ENCODE measurements around the gene HDHD5. TPM values are rescaled to one million over a fixed set of nuclear protein-coding genes. Genes with fewer than 3 reads are reported as not detected.

The HDHD5 gene
- total RNA-seq, 1 donor from 2014 or later, result 40.4 TPM

DNA sequence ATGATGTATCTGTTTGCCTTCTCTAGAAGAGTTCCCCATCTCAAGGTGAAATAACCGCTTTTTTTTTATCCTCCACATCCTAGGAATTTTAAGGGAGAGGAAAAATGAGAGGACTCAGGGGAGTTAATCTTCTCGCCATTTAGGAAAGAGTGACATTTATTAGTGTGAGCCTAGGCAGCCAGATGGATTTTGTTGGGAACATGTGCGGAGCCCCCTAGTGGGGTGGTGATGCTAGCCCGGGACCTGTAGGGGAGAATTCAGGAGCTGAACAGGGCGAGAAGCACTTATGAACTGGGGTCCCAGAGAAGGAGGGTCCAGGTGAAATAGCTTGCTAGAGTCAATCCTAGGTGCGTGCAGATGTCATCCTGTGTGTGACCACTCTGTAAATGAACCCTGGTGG, 63.5 kb downstream of the HDHD5 start:
- DNase-seq (ENCODE audit: low spot score, unreplicated experiment), result no peak
- H3K36me3 Mint-ChIP-seq (ENCODE audit: insufficient read depth), result no peaks in the 10 kb centered on the region
- H3K4me3 Mint-ChIP-seq (ENCODE audit: low read depth), result no peak overlapping the region
- no peaks in the 10 kb centered on the region for H3K4me1 Mint-ChIP-seq (ENCODE audit: low read depth)
- H3K27ac Mint-ChIP-seq, result no peak overlapping the region
- TF ChIP-seq, protein P1, sequence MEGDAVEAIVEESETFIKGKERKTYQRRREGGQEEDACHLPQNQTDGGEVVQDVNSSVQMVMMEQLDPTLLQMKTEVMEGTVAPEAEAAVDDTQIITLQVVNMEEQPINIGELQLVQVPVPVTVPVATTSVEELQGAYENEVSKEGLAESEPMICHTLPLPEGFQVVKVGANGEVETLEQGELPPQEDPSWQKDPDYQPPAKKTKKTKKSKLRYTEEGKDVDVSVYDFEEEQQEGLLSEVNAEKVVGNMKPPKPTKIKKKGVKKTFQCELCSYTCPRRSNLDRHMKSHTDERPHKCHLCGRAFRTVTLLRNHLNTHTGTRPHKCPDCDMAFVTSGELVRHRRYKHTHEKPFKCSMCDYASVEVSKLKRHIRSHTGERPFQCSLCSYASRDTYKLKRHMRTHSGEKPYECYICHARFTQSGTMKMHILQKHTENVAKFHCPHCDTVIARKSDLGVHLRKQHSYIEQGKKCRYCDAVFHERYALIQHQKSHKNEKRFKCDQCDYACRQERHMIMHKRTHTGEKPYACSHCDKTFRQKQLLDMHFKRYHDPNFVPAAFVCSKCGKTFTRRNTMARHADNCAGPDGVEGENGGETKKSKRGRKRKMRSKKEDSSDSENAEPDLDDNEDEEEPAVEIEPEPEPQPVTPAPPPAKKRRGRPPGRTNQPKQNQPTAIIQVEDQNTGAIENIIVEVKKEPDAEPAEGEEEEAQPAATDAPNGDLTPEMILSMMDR (IDR thresholded peaks at IDR 0.05; ENCODE audit: unreplicated experiment), result peak; percentile 53
- H3K27me3 Mint-ChIP-seq, result no peaks in the 10 kb centered on the region
- no peaks in the 10 kb centered on the region for H3K9me3 Mint-ChIP-seq (ENCODE audit: low read depth)

GRCh38 chr22:17093081-17093480, 66.0 kb downstream of the HDHD5 start:
- Mint-ChIP-seq H3K27ac (no peak overlapping the region), H3K36me3 (ENCODE audit: insufficient read depth) (no peaks in the 10 kb centered on the region), H3K4me3 (ENCODE audit: low read depth) (no peak overlapping the region), H3K4me1 (ENCODE audit: low read depth) (no peaks in the 10 kb centered on the region), H3K9me3 (ENCODE audit: low read depth) (no peaks in the 10 kb centered on the region), H3K27me3 (no peaks in the 10 kb centered on the region)
- DNase-seq (ENCODE audit: low spot score, unreplicated experiment), result no peak
- TF ChIP-seq, protein P1 (IDR thresholded peaks at IDR 0.05; ENCODE audit: unreplicated experiment), result no peak

DNA sequence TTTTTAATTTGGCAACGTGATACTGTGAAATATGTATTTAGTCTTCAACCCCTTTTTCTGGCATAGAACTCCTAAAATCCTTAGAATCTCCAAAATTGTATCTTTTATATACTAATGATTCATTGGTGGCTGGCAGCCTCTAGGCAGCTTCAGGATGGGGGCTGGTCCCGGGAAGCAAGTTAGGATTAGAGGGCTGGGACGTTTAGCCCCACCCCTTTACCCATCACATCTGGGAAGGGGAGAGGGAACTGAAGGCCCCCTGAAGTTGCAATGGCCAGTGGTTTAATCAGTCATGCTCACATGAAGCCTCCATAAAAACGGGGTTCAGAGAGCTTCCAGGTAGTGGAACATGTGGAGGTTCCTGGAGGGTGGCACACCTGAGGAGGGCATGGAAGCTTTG, 67.2 kb downstream of the HDHD5 start:
- TF ChIP-seq, protein P1 (IDR thresholded peaks at IDR 0.05; ENCODE audit: unreplicated experiment), result no peak
- H3K27ac Mint-ChIP-seq, result no peak overlapping the region
- no peak for DNase-seq (ENCODE audit: low spot score, unreplicated experiment)
- peaks cover 8% of the 10 kb centered on the region for H3K27me3 Mint-ChIP-seq
- no peak overlapping the region for H3K4me3 Mint-ChIP-seq (ENCODE audit: low read depth)
- H3K36me3 Mint-ChIP-seq (ENCODE audit: insufficient read depth), result no peaks in the 10 kb centered on the region
- H3K9me3 Mint-ChIP-seq (ENCODE audit: low read depth), result no peaks in the 10 kb centered on the region
- H3K4me1 Mint-ChIP-seq (ENCODE audit: low read depth), result no peaks in the 10 kb centered on the region

DNA sequence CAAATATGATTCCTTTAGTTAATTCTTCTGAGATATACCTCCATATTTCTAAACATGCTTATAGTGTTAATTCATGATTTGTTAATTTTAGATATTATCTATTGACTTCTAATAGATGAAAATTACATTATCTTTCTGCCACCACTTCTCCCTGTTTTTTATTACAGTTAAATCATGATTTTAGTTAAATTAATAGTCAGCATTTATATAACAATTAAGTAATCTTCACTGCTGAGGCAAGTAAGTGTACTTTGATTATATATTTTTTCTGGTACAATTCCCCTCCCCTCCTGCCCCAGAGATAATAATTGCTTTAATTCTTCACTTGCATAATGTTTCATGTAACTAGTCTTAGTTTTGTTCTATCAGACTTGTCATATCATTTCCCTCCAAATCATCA, 68.5 kb downstream of the HDHD5 start:
- Mint-ChIP-seq H3K27me3 (peaks cover 19% of the 10 kb centered on the region), H3K36me3 (ENCODE audit: insufficient read depth) (no peaks in the 10 kb centered on the region), H3K4me3 (ENCODE audit: low read depth) (no peak overlapping the region), H3K4me1 (ENCODE audit: low read depth) (peaks cover 2% of the 10 kb centered on the region), H3K27ac (no peak overlapping the region), H3K9me3 (ENCODE audit: low read depth) (no peaks in the 10 kb centered on the region)
- DNase-seq (ENCODE audit: low spot score, unreplicated experiment), result no peak
- TF ChIP-seq, protein P1 (IDR thresholded peaks at IDR 0.05; ENCODE audit: unreplicated experiment), result no peak

Other genes with a start within 250 kb of the HDHD5 start
- not detected in 2 replicates for gene GAB4, start 151.1 kb downstream of the HDHD5 start, total RNA-seq
- 8.4 and 10.0 TPM in 2 replicates for gene IL17RA, start 74.3 kb downstream of the HDHD5 start, total RNA-seq
- gene TMEM121B, start 37.9 kb downstream of the HDHD5 start, total RNA-seq, result 4.7 and 5.0 TPM in 2 replicates
- gene ADA2, start 60.2 kb upstream of the HDHD5 start, total RNA-seq, result 88.9 and 89.2 TPM in 2 replicates
- 37.6 and 40.5 TPM in 2 replicates for gene CECR2, start 210.2 kb upstream of the HDHD5 start, total RNA-seq